Measurements from ENCODE around the gene APOOL.

GRCh38 chrX:85024562-85024961 is 20.9 kb downstream of the APOOL start:
- TF ChIP-seq, protein P1, sequence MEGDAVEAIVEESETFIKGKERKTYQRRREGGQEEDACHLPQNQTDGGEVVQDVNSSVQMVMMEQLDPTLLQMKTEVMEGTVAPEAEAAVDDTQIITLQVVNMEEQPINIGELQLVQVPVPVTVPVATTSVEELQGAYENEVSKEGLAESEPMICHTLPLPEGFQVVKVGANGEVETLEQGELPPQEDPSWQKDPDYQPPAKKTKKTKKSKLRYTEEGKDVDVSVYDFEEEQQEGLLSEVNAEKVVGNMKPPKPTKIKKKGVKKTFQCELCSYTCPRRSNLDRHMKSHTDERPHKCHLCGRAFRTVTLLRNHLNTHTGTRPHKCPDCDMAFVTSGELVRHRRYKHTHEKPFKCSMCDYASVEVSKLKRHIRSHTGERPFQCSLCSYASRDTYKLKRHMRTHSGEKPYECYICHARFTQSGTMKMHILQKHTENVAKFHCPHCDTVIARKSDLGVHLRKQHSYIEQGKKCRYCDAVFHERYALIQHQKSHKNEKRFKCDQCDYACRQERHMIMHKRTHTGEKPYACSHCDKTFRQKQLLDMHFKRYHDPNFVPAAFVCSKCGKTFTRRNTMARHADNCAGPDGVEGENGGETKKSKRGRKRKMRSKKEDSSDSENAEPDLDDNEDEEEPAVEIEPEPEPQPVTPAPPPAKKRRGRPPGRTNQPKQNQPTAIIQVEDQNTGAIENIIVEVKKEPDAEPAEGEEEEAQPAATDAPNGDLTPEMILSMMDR (IDR thresholded peaks at IDR 0.05 in 2 of 3, conservative IDR thresholded peaks at IDR 0.05 in 1 of 3; ENCODE audit: control insufficient read depth in 2 of 3, extremely low read depth in 1 of 3, insufficient read depth in 1 of 3, low read depth in 3 of 3, low read length in 3 of 3): no peak
- TF ChIP-seq TAF1 (IDR thresholded peaks at IDR 0.05; ENCODE audit: borderline replicate concordance, low read depth, low read length) (no peak), POLR2A (IDR thresholded peaks at IDR 0.05; ENCODE audit: low read depth, low read length) (no peak), SP1 (IDR thresholded peaks at IDR 0.05; ENCODE audit: low read depth, low read length) (no peak)
- TF ChIP-seq, protein P2, sequence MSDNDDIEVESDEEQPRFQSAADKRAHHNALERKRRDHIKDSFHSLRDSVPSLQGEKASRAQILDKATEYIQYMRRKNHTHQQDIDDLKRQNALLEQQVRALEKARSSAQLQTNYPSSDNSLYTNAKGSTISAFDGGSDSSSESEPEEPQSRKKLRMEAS (IDR thresholded peaks at IDR 0.05; ENCODE audit: low read depth, low read length): no peak
